GM23248 (cell line): Measurements from ENCODE around the gene PRKAB1. TPM values are rescaled to one million over a fixed set of nuclear protein-coding genes. Genes with fewer than 3 reads are reported as not detected.
"Not testable (repeated sequence)": the region's sequence is repeated elsewhere in the genome, so short reads cannot be mapped to it uniquely, and the experiment has no call there.

Source experiments
- DNase-seq: peaks from one replicate; pipeline ENCODE4 v3.0.0-alpha.2; 2015
- H2AFZ ChIP-seq: fragments of 200-600 bp; sonication (generic); 2 replicates; pipeline ENCODE4 v1.6.1; 2016; ENCODE audit warnings: antibody characterized with exemption
- H3F3A ChIP-seq: fragments of 200-600 bp; sonication (generic); 2 replicates; pipeline ENCODE4 v1.6.1; 2016; ENCODE audit warnings: mild to moderate bottlenecking, antibody characterized with exemption, mixed run types; ENCODE audit not compliant: insufficient read depth
- H3K27ac ChIP-seq: fragments of 200-600 bp; sonication (generic); 2 replicates; pipeline ENCODE4 v1.5.1; 2016; ENCODE audit warnings: mild to moderate bottlenecking
- H3K27me3 ChIP-seq: fragments of 200-600 bp; sonication (generic); replicated peaks from 2 replicates; pipeline ENCODE4 v1.6.1; 2016; ENCODE audit warnings: mild to moderate bottlenecking; ENCODE audit not compliant: insufficient read depth
- H3K36me3 ChIP-seq: fragments of 200-600 bp; sonication (generic); 2 replicates; pipeline ENCODE4 v1.6.1; 2016; ENCODE audit warnings: low read depth, mild to moderate bottlenecking
- H3K4me1 ChIP-seq: fragments of 200-600 bp; sonication (generic); 2 replicates; pipeline ENCODE4 v1.6.1; 2016; ENCODE audit warnings: mild to moderate bottlenecking; ENCODE audit not compliant: insufficient read depth
- H3K4me2 ChIP-seq: fragments of 200-600 bp; sonication (generic); one replicate; pipeline ENCODE4 v1.6.1; 2016; ENCODE audit warnings: mild to moderate bottlenecking; ENCODE audit not compliant: unreplicated experiment
- H3K4me3 ChIP-seq: fragments of 200-600 bp; sonication (generic); 2 replicates; pipeline ENCODE4 v1.5.1; 2016; ENCODE audit warnings: mild to moderate bottlenecking
- H3K79me2 ChIP-seq: fragments of 200-600 bp; sonication (generic); 2 replicates; pipeline ENCODE4 v1.6.1; 2016; ENCODE audit warnings: mild to moderate bottlenecking; ENCODE audit not compliant: insufficient read depth
- H3K9ac ChIP-seq: fragments of 200-600 bp; sonication (generic); 2 replicates; pipeline ENCODE4 v1.6.1; 2016; ENCODE audit warnings: mild to moderate bottlenecking
- H3K9me2 ChIP-seq: fragments of 200-600 bp; sonication (generic); 2 replicates; pipeline ENCODE4 v1.6.1; 2016; ENCODE audit warnings: mixed run types, mild to moderate bottlenecking, moderate library complexity; ENCODE audit not compliant: insufficient read depth
- H3K9me3 ChIP-seq: fragments of 200-600 bp; sonication (generic); one replicate; pipeline ENCODE4 v1.6.1; 2017; ENCODE audit warnings: low read depth
- H4K20me1 ChIP-seq: fragments of 200-600 bp; sonication (generic); 2 replicates; pipeline ENCODE4 v1.6.0; 2016; ENCODE audit not compliant: insufficient read depth
- EZH2 ChIP-seq: fragments of 200-600 bp; sonication (generic); IDR thresholded peaks from 2 replicates; pipeline ENCODE4 v1.6.1; 2018; ENCODE audit warnings: antibody characterized with exemption, mild to moderate bottlenecking; ENCODE audit not compliant: insufficient read depth, poor library complexity, severe bottlenecking
- EZH2phosphoT487 ChIP-seq: fragments of 200-600 bp; sonication (generic); IDR thresholded peaks from 2 replicates; pipeline ENCODE4 v1.6.1; 2018; ENCODE audit warnings: antibody characterized with exemption, moderate library complexity, mild to moderate bottlenecking, low read depth; ENCODE audit not compliant: insufficient read depth
- WGBS, 2 experiments: methylation state at CpG; one replicate each; pipeline ENCODE4 v1.1.6; 2015 to 2017; ENCODE audit warnings: low lambda C conversion rate in 2 of 2, low coverage in 1 of 2; ENCODE audit errors: missing lambda C conversion rate in 2 of 2; 5-methylcytosine and 5-hydroxymethylcytosine counted together
- in situ Hi-C: fragments of 300-500 bp; cut with MboI; formaldehyde crosslinking; loops from 2 replicates; pipeline ENCODE4 v1.15.0; 2020
- polyA plus RNA-seq: library from polyadenylated mRNA; unstranded; fragments of >200 nt; fragmentation: Nextera tagmentation; extraction: Ambion mirVana; gene quantifications from 2 replicates; pipeline ENCODE4 v1.2.1, GENCODE V29; 2016
- total RNA-seq: library from RNA; depleted of rRNA; stranded (reverse); fragments of >200 nt; shearing (Covaris generic); gene quantifications from 2 replicates; pipeline ENCODE4 v1.2.3, GENCODE V29; 2014

Gene PRKAB1
- total and polyA plus RNA-seq, 2 experiments from 2014 or later: 19.2 to 24.7 TPM

- DNase-seq: no peak
- Histone ChIP-seq H3K9ac (no peak overlapping the region), H3K9me3 (no peaks in the 10 kb centered on the region), H3K27me3 (no peaks in the 10 kb centered on the region), H4K20me1 (no peaks in the 10 kb centered on the region), H3K9me2 (no peaks in the 10 kb centered on the region), H3K4me3 (no peak overlapping the region), H3K79me2 (no peaks in the 10 kb centered on the region), H3K4me2 (no peak overlapping the region), H3K36me3 (no peaks in the 10 kb centered on the region), H2AFZ (no peak overlapping the region), H3F3A (no peaks in the 10 kb centered on the region), H3K27ac (no peak overlapping the region), H3K4me1 (no peaks in the 10 kb centered on the region; the same call in 1 of the 2 replicates)
- no peak for TF ChIP-seq EZH2phosphoT487
- TF ChIP-seq EZH2: no peak
- in situ Hi-C loops: no loop called here
- WGBS, 2 experiments: 43 to 44% methylated on average over 7 of the region's 7 CpGs
These were observed 37.2 kb downstream of the PRKAB1 start for GRCh38 chr12:119705182-119705581.

GRCh38 chr12:119706427-119706826 is 38.5 kb downstream of the PRKAB1 start:
- not testable (repeated sequence) for H3K79me2 ChIP-seq, H3K4me1 ChIP-seq
- 8 to 23% methylated on average over 1 of the region's 1 CpG for WGBS, 2 experiments

GRCh38 chr12:119710374-119710964 is 42.5 kb downstream of the PRKAB1 start:
- Histone ChIP-seq H2AFZ (no peak overlapping the region), H3K27me3 (no peaks in the 10 kb centered on the region), H3K9me3 (no peaks in the 10 kb centered on the region), H3K4me3 (no peak overlapping the region), H3K9ac (no peak overlapping the region), H3K79me2 (no peaks in the 10 kb centered on the region), H3K27ac (no peak overlapping the region), H3K36me3 (no peaks in the 10 kb centered on the region), H3K4me2 (no peak overlapping the region), H3F3A (no peaks in the 10 kb centered on the region), H3K9me2 (no peaks in the 10 kb centered on the region), H3K4me1 (no peaks in the 10 kb centered on the region), H4K20me1 (no peaks in the 10 kb centered on the region)
- in situ Hi-C loops: no loop called here
- TF ChIP-seq EZH2phosphoT487 (no peak), EZH2 (no peak)
- WGBS, 2 experiments: 93 to 95% methylated on average over 11 of the region's 11 CpGs
- DNase-seq: no peak

More at GRCh38 chr12:119706427-119706826, 38.5 kb downstream of the PRKAB1 start:
- H2AFZ ChIP-seq, H3K36me3 ChIP-seq, DNase-seq, H3K27me3 ChIP-seq, H3K9me2 ChIP-seq, H3K4me3 ChIP-seq, H3F3A ChIP-seq, H3K9me3 ChIP-seq, H3K4me2 ChIP-seq, H3K9ac ChIP-seq, H3K27ac ChIP-seq, H4K20me1 ChIP-seq, in situ Hi-C loops: not testable (repeated sequence)

GRCh38 chr12:119710965-119711551 is 43.1 kb downstream of the PRKAB1 start:
- Histone ChIP-seq H3K4me2 (no peak overlapping the region), H3K27me3 (no peaks in the 10 kb centered on the region), H3K79me2 (no peaks in the 10 kb centered on the region), H4K20me1 (no peaks in the 10 kb centered on the region), H3K4me3 (no peak overlapping the region), H3K9me3 (no peaks in the 10 kb centered on the region), H2AFZ (no peak overlapping the region), H3K4me1 (no peaks in the 10 kb centered on the region), H3K36me3 (no peaks in the 10 kb centered on the region), H3K27ac (no peak overlapping the region), H3K9ac (no peak overlapping the region), H3K9me2 (no peaks in the 10 kb centered on the region), H3F3A (no peaks in the 10 kb centered on the region)
- TF ChIP-seq EZH2phosphoT487 (no peak), EZH2 (no peak)
- in situ Hi-C loops: no loop called here
- DNase-seq: no peak
- WGBS, 2 experiments: 90 to 93% methylated on average over 15 of the region's 15 CpGs

GRCh38 chr12:119711693-119712092 is 43.8 kb downstream of the PRKAB1 start:
- WGBS, 2 experiments: 98% methylated on average over 4 of the region's 4 CpGs
- Histone ChIP-seq H3K4me2 (no peak overlapping the region), H3K4me3 (no peak overlapping the region), H3K9ac (no peak overlapping the region), H3K4me1 (peaks cover 5% of the 10 kb centered on the region), H3K9me3 (no peaks in the 10 kb centered on the region), H2AFZ (no peak overlapping the region), H3K27me3 (no peaks in the 10 kb centered on the region), H3F3A (0 out of 2 replicates have a peak, but pooled peaks cover 4% of the 10 kb centered on the region), H3K36me3 (no peaks in the 10 kb centered on the region), H3K9me2 (no peaks in the 10 kb centered on the region), H4K20me1 (no peaks in the 10 kb centered on the region), H3K27ac (no peak overlapping the region), H3K79me2 (no peaks in the 10 kb centered on the region)
- in situ Hi-C loops: no loop called here
- no peak for TF ChIP-seq EZH2phosphoT487
- no peak for TF ChIP-seq EZH2
- no peak for DNase-seq
